CD14-positive monocyte (primary cell): ENCODE results near the gene SLF2. TPM values are rescaled to one million over a fixed set of nuclear protein-coding genes. Genes with fewer than 3 reads are reported as not detected.

Experiments
- DNase-seq, 3 donors: peaks; one replicate each; pipeline ENCODE4 v3.0.0-alpha.2; 2011 to 2022
- H2AFZ ChIP-seq: 2 replicates; pipeline ENCODE4 v1.6.0; 2012; ENCODE audit warnings: mild to moderate bottlenecking, low read depth, low read length, inconsistent platforms; ENCODE audit not compliant: insufficient read depth, poor library complexity, severe bottlenecking
- H3K27ac ChIP-seq, 2 donors: 1 replicate in 1 of 2; 2 replicates in 1 of 2; pipeline ENCODE4 v1.5.1; 2012 to 2013; ENCODE audit warnings: low read length in 2 of 2, control low read depth in 1 of 2, inconsistent platforms in 1 of 2, low read depth in 1 of 2, mild to moderate bottlenecking in 1 of 2
- H3K27me3 ChIP-seq, 2 donors: one replicate each; pipeline versions ENCODE4 v1.6.0 to v1.6.1; 2011 to 2013; ENCODE audit warnings: low read length in 2 of 2; ENCODE audit not compliant: control insufficient read depth in 2 of 2, insufficient read depth in 2 of 2
- H3K36me3 ChIP-seq, 2 donors: replicated peaks in 1 of 2; 1 replicate in 1 of 2; 2 replicates in 1 of 2; pipeline versions ENCODE4 v1.5.1 to v1.6.1; 2012 to 2013; ENCODE audit warnings: low read length in 2 of 2, control low read depth in 1 of 2, inconsistent platforms in 1 of 2, mild to moderate bottlenecking in 1 of 2; ENCODE audit not compliant: insufficient read depth in 2 of 2, control insufficient read depth in 1 of 2
- H3K4me1 ChIP-seq, 2 donors: 1 replicate in 1 of 2; 2 replicates in 1 of 2; pipeline versions ENCODE4 v1.5.1 to v1.6.1; 2012 to 2013; ENCODE audit warnings: low read length in 2 of 2, control low read depth in 1 of 2, inconsistent platforms in 1 of 2, mild to moderate bottlenecking in 1 of 2, moderate library complexity in 1 of 2; ENCODE audit not compliant: insufficient read depth in 2 of 2, control insufficient read depth in 1 of 2
- H3K4me2 ChIP-seq: replicated peaks from 2 replicates; pipeline ENCODE3; 2012; ENCODE audit warnings: low read length, moderate library complexity, mild to moderate bottlenecking; ENCODE audit not compliant: poor library complexity, severe bottlenecking; ENCODE audit errors: extremely low read depth
- H3K4me3 ChIP-seq, 3 experiments: fragments of 200-600 bp in 1 of 3; sonication (generic) in 1 of 3; replicated peaks in 1 of 3; 1 replicate in 2 of 3; 2 replicates in 1 of 3; pipeline ENCODE4 v1.5.1; 2011 to 2013; ENCODE audit warnings: low read length in 3 of 3, mild to moderate bottlenecking in 3 of 3, control low read depth in 2 of 3, low read depth in 2 of 3, inconsistent platforms in 1 of 3, moderate library complexity in 1 of 3
- H3K79me2 ChIP-seq: 2 replicates; pipeline ENCODE4 v1.6.0; 2012; ENCODE audit warnings: mild to moderate bottlenecking, control low read depth, inconsistent platforms, low read length, moderate library complexity; ENCODE audit not compliant: insufficient read depth
- H3K9ac ChIP-seq: 2 replicates; pipeline ENCODE4 v1.6.0; 2017; ENCODE audit warnings: low read length, mild to moderate bottlenecking; ENCODE audit not compliant: insufficient read depth, poor library complexity, severe bottlenecking
- H3K9me3 ChIP-seq, 2 donors: replicated peaks in 1 of 2; 1 replicate in 1 of 2; 2 replicates in 1 of 2; pipeline versions ENCODE4 v1.5.1 to v1.6.1; 2012 to 2013; ENCODE audit warnings: low read length in 2 of 2, control low read depth in 1 of 2; ENCODE audit not compliant: control insufficient read depth in 1 of 2, insufficient read depth in 1 of 2
- H4K20me1 ChIP-seq: 2 replicates; pipeline ENCODE4 v1.6.0; 2012; ENCODE audit warnings: mild to moderate bottlenecking, low read length, control low read depth, moderate library complexity; ENCODE audit not compliant: insufficient read depth
- H3K27ac Mint-ChIP-seq, 7 donors: one replicate each; pipeline ENCODE4 v1.8.0; 2020; ENCODE audit warnings: mild to moderate bottlenecking in 7 of 7, mixed read lengths in 7 of 7, moderate library complexity in 6 of 7, inconsistent platforms in 2 of 7
- H3K27me3 Mint-ChIP-seq, 3 donors: one replicate each; pipeline ENCODE4 v1.8.0; 2021 to 2022; ENCODE audit warnings: low read depth in 3 of 3, mild to moderate bottlenecking in 3 of 3, mixed read lengths in 3 of 3, moderate library complexity in 3 of 3, inconsistent platforms in 1 of 3
- H3K36me3 Mint-ChIP-seq, 2 donors: one replicate each; pipeline ENCODE4 v1.8.0; 2020; ENCODE audit warnings: mixed read lengths in 2 of 2, inconsistent platforms in 1 of 2, mild to moderate bottlenecking in 1 of 2
- H3K4me1 Mint-ChIP-seq: one replicate; pipeline ENCODE4 v1.8.0; 2020; ENCODE audit warnings: mild to moderate bottlenecking, mixed read lengths
- H3K4me3 Mint-ChIP-seq, 2 donors: one replicate each; pipeline ENCODE4 v1.8.0; 2020; ENCODE audit warnings: mild to moderate bottlenecking in 2 of 2, mixed read lengths in 2 of 2, moderate library complexity in 1 of 2
- H3K9me3 Mint-ChIP-seq, 7 donors: one replicate each; pipeline ENCODE4 v1.8.0; 2020 to 2022; ENCODE audit warnings: mixed read lengths in 7 of 7, mild to moderate bottlenecking in 6 of 7, moderate library complexity in 6 of 7, inconsistent platforms in 2 of 7
- WGBS: methylation state at CpG from one replicate; pipeline ENCODE4 v1.1.5; 2013; ENCODE audit warnings: missing lambda C conversion rate; ENCODE audit not compliant: insufficient coverage; 5-methylcytosine and 5-hydroxymethylcytosine counted together
- intact Hi-C, 2 donors: fragments of 100-400 bp; cut with micrococcal nuclease; formaldehyde crosslinking; loops; one replicate each; pipeline versions ENCODE4 v1.15.0 to v1.15.1; 2023
- polyA plus RNA-seq, 3 donors: library from polyadenylated mRNA; depleted of rRNA in 1 of 3; unstranded in 2 of 3; stranded (reverse) in 1 of 3; fragments of 300-500 nt in 2 of 3; fragments of >200 nt in 1 of 3; fragmentation: Illumina TruSeq in 2 of 3; gene quantifications; 1 replicate in 2 of 3; 2 replicates in 1 of 3; pipeline ENCODE4 v1.2.3, GENCODE V29; 2012 to 2021
- TF ChIP-seq, protein P1 (sequence below): fragments of 200-600 bp; IDR thresholded peaks from one replicate; pipeline ENCODE4 v1.8.0; 2022; ENCODE audit warnings: antibody characterized with exemption, mild to moderate bottlenecking

Gene SLF2
- polyA plus RNA-seq, 3 donors = 5.8 to 11.3 (median 6.4) TPM

GRCh38 chr10:100902622-100903021 lies 10.1 kb upstream of the SLF2 start:
- no peaks in the 10 kb centered on the region for H3K4me1 ChIP-seq

DNA sequence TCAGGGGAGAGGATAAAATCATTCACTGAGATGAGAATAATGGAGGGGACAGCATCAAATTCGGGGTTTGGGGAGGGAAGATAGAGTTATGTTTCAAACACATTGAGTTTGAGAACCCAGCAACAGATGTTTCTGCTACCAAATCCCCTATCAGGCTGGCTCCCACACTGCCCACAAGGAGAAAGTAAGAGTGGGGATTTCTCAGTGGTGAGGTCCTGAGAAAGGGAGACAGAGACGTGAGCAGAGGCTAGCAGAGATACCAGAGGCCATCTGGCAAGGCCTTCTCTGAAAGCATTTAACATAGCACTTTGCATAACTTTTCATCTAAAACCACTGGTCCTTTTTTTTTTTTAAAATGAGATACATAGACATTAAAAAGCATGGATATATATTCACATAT lies 7.8 kb upstream of the SLF2 start:
- Mint-ChIP-seq H3K9me3 (no peaks in the 10 kb centered on the region), H3K4me1 (peaks cover 6% of the 10 kb centered on the region), H3K27ac (no peak overlapping the region), H3K27me3 (peaks cover 1 to 9% (median 7%) of the 10 kb centered on the region in 3 donors), H3K4me3 (no peak overlapping the region), H3K36me3 (no peaks in the 10 kb centered on the region)
- Histone ChIP-seq H3K9me3 (no peaks in the 10 kb centered on the region), H2AFZ (no peak overlapping the region), H3K9ac (no peak overlapping the region), H4K20me1 (no peaks in the 10 kb centered on the region), H3K4me3 (no peak overlapping the region), H3K36me3 (no peaks in the 10 kb centered on the region), H3K4me2 (no peak overlapping the region), H3K27ac (no peak overlapping the region), H3K4me1 (peaks cover 0 to 5% of the 10 kb centered on the region in 2 donors), H3K79me2 (no peaks in the 10 kb centered on the region), H3K27me3 (peaks cover 0 to 2% of the 10 kb centered on the region in 2 donors)
- intact Hi-C loops = no loop called here
- TF ChIP-seq, protein P1, sequence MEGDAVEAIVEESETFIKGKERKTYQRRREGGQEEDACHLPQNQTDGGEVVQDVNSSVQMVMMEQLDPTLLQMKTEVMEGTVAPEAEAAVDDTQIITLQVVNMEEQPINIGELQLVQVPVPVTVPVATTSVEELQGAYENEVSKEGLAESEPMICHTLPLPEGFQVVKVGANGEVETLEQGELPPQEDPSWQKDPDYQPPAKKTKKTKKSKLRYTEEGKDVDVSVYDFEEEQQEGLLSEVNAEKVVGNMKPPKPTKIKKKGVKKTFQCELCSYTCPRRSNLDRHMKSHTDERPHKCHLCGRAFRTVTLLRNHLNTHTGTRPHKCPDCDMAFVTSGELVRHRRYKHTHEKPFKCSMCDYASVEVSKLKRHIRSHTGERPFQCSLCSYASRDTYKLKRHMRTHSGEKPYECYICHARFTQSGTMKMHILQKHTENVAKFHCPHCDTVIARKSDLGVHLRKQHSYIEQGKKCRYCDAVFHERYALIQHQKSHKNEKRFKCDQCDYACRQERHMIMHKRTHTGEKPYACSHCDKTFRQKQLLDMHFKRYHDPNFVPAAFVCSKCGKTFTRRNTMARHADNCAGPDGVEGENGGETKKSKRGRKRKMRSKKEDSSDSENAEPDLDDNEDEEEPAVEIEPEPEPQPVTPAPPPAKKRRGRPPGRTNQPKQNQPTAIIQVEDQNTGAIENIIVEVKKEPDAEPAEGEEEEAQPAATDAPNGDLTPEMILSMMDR = no peak
- no peak for DNase-seq
- no CpG with 5 or more reads among the region's 2 CpGs for WGBS

More at GRCh38 chr10:100902622-100903021, 10.1 kb upstream of the SLF2 start:
- H3K4me3 Mint-ChIP-seq = no peak overlapping the region
- H3K4me1 Mint-ChIP-seq = no peaks in the 10 kb centered on the region
- Histone ChIP-seq H3K27me3 (peaks cover 0 to 2% of the 10 kb centered on the region in 2 donors), H3K9me3 (no peaks in the 10 kb centered on the region), H2AFZ (no peak overlapping the region), H3K9ac (no peak overlapping the region), H3K4me3 (no peak overlapping the region), H4K20me1 (no peaks in the 10 kb centered on the region), H3K27ac (no peak overlapping the region), H3K4me2 (no peak overlapping the region), H3K36me3 (no peaks in the 10 kb centered on the region), H3K79me2 (no peaks in the 10 kb centered on the region)
- TF ChIP-seq, protein P1 = no peak
- no peak for DNase-seq
- no peaks in the 10 kb centered on the region for H3K9me3 Mint-ChIP-seq
- WGBS = 90% methylated on average over 2 of the region's 7 CpGs
- no peaks in the 10 kb centered on the region for H3K36me3 Mint-ChIP-seq
- H3K27ac Mint-ChIP-seq = no peak overlapping the region
- H3K27me3 Mint-ChIP-seq = peaks cover 6 to 8% (median 7%) of the 10 kb centered on the region in 3 donors
- intact Hi-C loops = no loop called here
